GM12878 (cell line): Measurements from ENCODE around the gene UNC5B. TPM values are rescaled to one million over a fixed set of nuclear protein-coding genes. Genes with fewer than 3 reads are reported as not detected.

ENCODE experiments used
- ATAC-seq: fragments of 200-7000 bp; cut with Tn5 transposase; 3 replicates; pipeline ENCODE4 v1.9.1; 2020; ENCODE audit warnings: mild to moderate bottlenecking, moderate library complexity
- BruUV-seq: library from RNA; stranded (reverse); fragments of 400-500 nt; replicated peaks from 2 replicates; lab custom pipeline; 2021; lab: Mats Ljungman, UMichigan
- CTCF ChIA-PET: fragments of 300-600 bp; sonication (Branson Sonifier 250); formaldehyde crosslinking; extraction: SDS; loops from one replicate; lab custom pipeline; 2021; ENCODE audit warnings: inconsistent platforms; lab: Yijun Ruan, JAX
- POLR2A ChIA-PET: fragments of 350-600 bp; formaldehyde crosslinking; extraction: SDS; loops from one replicate; lab custom pipeline; 2021; ENCODE audit warnings: inconsistent platforms; lab: Charles Lee
- RAD21 ChIA-PET: fragments of 300-600 bp; sonication (Branson Sonifier 250); formaldehyde crosslinking; loops from one replicate; lab custom pipeline; 2023; ENCODE audit warnings: antibody characterized with exemption; ENCODE audit not compliant: unreplicated experiment; lab: Charles Lee
- SMC1A ChIA-PET: fragments of 300-600 bp; sonication (Branson Sonifier 250); formaldehyde crosslinking; loops from one replicate; lab custom pipeline; 2023; ENCODE audit not compliant: unreplicated experiment, uncharacterized antibody; lab: Charles Lee
- DNase-seq: peaks from one replicate; pipeline ENCODE4 v3.0.0-alpha.2; 2011; ENCODE audit warnings: low read depth, low spot score
- FAIRE-seq: peaks from 3 replicates; lab custom pipeline; 2011; peaks lifted over from hg19 to GRCh38; lab: Jason Lieb, UNC
- H2AFZ ChIP-seq: 2 replicates; pipeline ENCODE4 v1.6.0; 2011; ENCODE audit warnings: low read depth, low read length, control low read depth; ENCODE audit not compliant: control insufficient read depth
- H3K27ac ChIP-seq: 2 replicates; pipeline ENCODE4 v1.5.1; 2011; ENCODE audit warnings: control low read depth; ENCODE audit not compliant: control insufficient read depth, insufficient read depth
- H3K27me3 ChIP-seq, 2 experiments: replicated peaks in 1 of 2; 2 replicates each; pipeline versions ENCODE4 v1.6.0 to v1.6.1; 2011; ENCODE audit warnings: low read length in 1 of 2; ENCODE audit not compliant: control insufficient read depth in 2 of 2, insufficient read depth in 2 of 2
- H3K36me3 ChIP-seq, 2 experiments: 2 replicates each; pipeline ENCODE4 v1.5.1; 2011; ENCODE audit warnings: low read length in 1 of 2; ENCODE audit not compliant: control insufficient read depth in 2 of 2, insufficient read depth in 2 of 2
- H3K4me1 ChIP-seq: 2 replicates; pipeline ENCODE4 v1.6.1; 2011; ENCODE audit warnings: mild to moderate bottlenecking, low read length, moderate library complexity, mixed read lengths; ENCODE audit not compliant: control insufficient read depth, insufficient read depth
- H3K4me2 ChIP-seq: 2 replicates; pipeline ENCODE4 v1.6.0; 2011; ENCODE audit warnings: control low read depth; ENCODE audit not compliant: control insufficient read depth, insufficient read depth
- H3K4me3 ChIP-seq: fragments of 200-600 bp; sonication (generic); 2 replicates; pipeline ENCODE4 v1.5.1; 2016
- H3K79me2 ChIP-seq: 2 replicates; pipeline ENCODE4 v1.6.0; 2011; ENCODE audit warnings: low read length; ENCODE audit not compliant: control insufficient read depth, insufficient read depth
- H3K9ac ChIP-seq: 2 replicates; pipeline ENCODE4 v1.8.0; 2011; ENCODE audit warnings: low read length, control low read depth, mixed read lengths; ENCODE audit not compliant: control insufficient read depth, insufficient read depth
- H3K9me3 ChIP-seq: replicated peaks from 3 replicates; pipeline ENCODE4 v1.5.1; 2011; ENCODE audit warnings: mild to moderate bottlenecking, low read length; ENCODE audit not compliant: control insufficient read depth, insufficient read depth
- H4K20me1 ChIP-seq: 2 replicates; pipeline ENCODE4 v1.6.0; 2011; ENCODE audit not compliant: control insufficient read depth, insufficient read depth
- ASH2L ChIP-seq: fragments of 300-600, 200-600 bp; sonication (generic); IDR thresholded peaks from 2 replicates; pipeline ENCODE4 v1.6.1; 2017; ENCODE audit warnings: low read depth, mild to moderate bottlenecking, borderline replicate concordance
- BACH1 ChIP-seq: fragments of 450-650 bp; IDR thresholded peaks from 2 replicates; pipeline ENCODE4 v1.6.1; 2017; ENCODE audit warnings: mild to moderate bottlenecking, borderline replicate concordance
- BMI1 ChIP-seq: fragments of 450-650 bp; IDR thresholded peaks from 2 replicates; pipeline ENCODE4 v1.6.1; 2016; ENCODE audit warnings: mild to moderate bottlenecking, moderate library complexity, borderline replicate concordance
- CREB1 ChIP-seq: IDR thresholded peaks from 2 replicates; pipeline ENCODE4 v1.6.1; 2012; ENCODE audit warnings: low read depth, mild to moderate bottlenecking, inconsistent platforms
- EP300 ChIP-seq, 2 experiments: fragments of 150-350 bp in 1 of 2; IDR thresholded peaks; 2 replicates each; pipeline ENCODE4 v1.6.1; 2011 to 2012; ENCODE audit warnings: low read depth in 2 of 2, low read length in 2 of 2, borderline replicate concordance in 1 of 2, improper control_type of control experiment in 1 of 2, inconsistent platforms in 1 of 2; ENCODE audit not compliant: control insufficient read depth in 1 of 2
- ETV6 ChIP-seq, 2 experiments: fragments of 450-650 bp in 1 of 2; IDR thresholded peaks in 1 of 2; conservative IDR thresholded peaks in 1 of 2; 2 replicates each; pipeline ENCODE4 v1.6.1; 2014; ENCODE audit warnings: antibody characterized with exemption in 1 of 2, borderline replicate concordance in 1 of 2, low read depth in 1 of 2, mild to moderate bottlenecking in 1 of 2, moderate library complexity in 1 of 2
- JUNB ChIP-seq: IDR thresholded peaks from 2 replicates; pipeline ENCODE4 v1.6.1; 2016; ENCODE audit warnings: antibody characterized with exemption, mild to moderate bottlenecking
- JUND ChIP-seq: IDR thresholded peaks from 2 replicates; pipeline ENCODE4 v1.6.1; 2012; ENCODE audit warnings: low read depth, mild to moderate bottlenecking, low read length, improper control_type of control experiment, moderate library complexity
- MEF2A ChIP-seq: IDR thresholded peaks from 2 replicates; pipeline ENCODE4 v1.6.1; 2011; ENCODE audit warnings: low read depth, mild to moderate bottlenecking, low read length, moderate library complexity; ENCODE audit not compliant: insufficient read depth
- MTA3 ChIP-seq: IDR thresholded peaks from 2 replicates; pipeline ENCODE4 v1.6.1; 2012; ENCODE audit warnings: low read length, inconsistent platforms, borderline replicate concordance
- RBBP5 ChIP-seq: fragments of 200-600 bp; sonication (generic); conservative IDR thresholded peaks from 2 replicates; pipeline ENCODE4 v1.6.1; 2016
- STAT3 ChIP-seq: IDR thresholded peaks from 2 replicates; pipeline ENCODE4 v1.6.1; 2011; ENCODE audit warnings: low read depth, low read length, improper control_type of control experiment
- YBX1 ChIP-seq: fragments of 450-650 bp; IDR thresholded peaks from 2 replicates; pipeline ENCODE4 v1.6.1; 2016; ENCODE audit warnings: antibody characterized with exemption
- ZNF384 ChIP-seq: IDR thresholded peaks from 2 replicates; pipeline ENCODE4 v1.6.1; 2012; ENCODE audit warnings: low read depth, mild to moderate bottlenecking, low read length, improper control_type of control experiment, borderline replicate concordance
- WGBS: methylation state at CpG from one replicate; pipeline ENCODE4 v1.1.6; 2016; ENCODE audit warnings: low lambda C conversion rate; ENCODE audit not compliant: insufficient replicate concordance, insufficient coverage; ENCODE audit errors: missing lambda C conversion rate; 5-methylcytosine and 5-hydroxymethylcytosine counted together
- in situ Hi-C: fragments of 300-500 bp; cut with MboI; formaldehyde crosslinking; loops from 9 replicates; pipeline ENCODE4 v1.14.3; 2018; ENCODE audit warnings: mixed read lengths
- intact Hi-C: fragments of 100-400 bp; cut with micrococcal nuclease; formaldehyde crosslinking; loops from one replicate; pipeline ENCODE4 v1.14.2; 2022; ENCODE audit not compliant: unreplicated experiment
- polyA plus RNA-seq, 11 experiments: library from polyadenylated mRNA; depleted of rRNA in 4 of 11; unstranded in 6 of 11; stranded (reverse) in 5 of 11; fragments of >200 nt; fragmentation: Nextera tagmentation in 4 of 11; fragmentation: Illumina TruSeq in 1 of 11; extraction: Ambion mirVana in 4 of 11; extraction: Trizol in 1 of 11; gene quantifications; 1 replicate in 1 of 11; 2 replicates in 10 of 11; pipeline versions ENCODE4 v1.2.1 to v1.2.3, GENCODE V29; 2011 to 2016; ENCODE audit warnings: inconsistent platforms in 2 of 11, missing spikeins in 2 of 11, low read depth in 1 of 11
- total RNA-seq, 4 experiments: library from RNA; depleted of rRNA in 3 of 4; stranded (reverse); fragments of >200 nt in 3 of 4; fragmentation: Illumina TruSeq in 1 of 4; extraction: Trizol in 1 of 4; gene quantifications; 2 replicates each; pipeline versions ENCODE4 v1.2.1 to v1.2.3, GENCODE V29; 2013 to 2021
- TF ChIP-seq, protein P1 (sequence below): fragments of 450-650 bp; formaldehyde crosslinking; IDR thresholded peaks from 2 replicates; pipeline ENCODE4 v1.4.0; 2020; ENCODE audit warnings: mild to moderate bottlenecking, moderate library complexity
- TF ChIP-seq, protein P2 (sequence below): IDR thresholded peaks from 2 replicates; pipeline ENCODE4 v1.6.1; 2012; ENCODE audit warnings: low read depth, low read length, improper control_type of control experiment
- TF ChIP-seq, protein P3 (sequence below): fragments of 450-650 bp; IDR thresholded peaks from 2 replicates; pipeline ENCODE4 v1.6.1; 2017; ENCODE audit warnings: mild to moderate bottlenecking, low read depth, inconsistent platforms; ENCODE audit not compliant: poor library complexity, severe bottlenecking

The UNC5B gene
- total and polyA plus RNA-seq, 10 of the 15 experiments (the other 5 are each of a cell fraction or from before 2014, with no cell fraction given): 0.03 to 0.08 TPM; not detected in 8

GRCh38 chr10:71285986-71286385 lies 73.6 kb downstream of the UNC5B start:
- Histone ChIP-seq H3K27me3 (peaks cover 0 to 2% of the 10 kb centered on the region in 2 experiments; a peak in 1 of 4 replicates), H4K20me1 (no peaks in the 10 kb centered on the region), H3K4me3 (no peak overlapping the region), H3K4me2 (no peak overlapping the region), H3K9ac (no peak overlapping the region), H3K79me2 (no peaks in the 10 kb centered on the region), H3K4me1 (no peaks in the 10 kb centered on the region), H3K36me3 (no peaks in the 10 kb centered on the region), H3K27ac (no peak overlapping the region), H2AFZ (no peak overlapping the region), H3K9me3 (no peaks in the 10 kb centered on the region; the same call in 2 of the 3 replicates)
- ChIA-PET CTCF (interaction anchor here (0.8 to 2.8 kb wide), 4 partner anchors 11 to 383 kb away, joined by 3 to 16 read pairs (median 10); no protein-coding TSS in a partner anchor), RAD21 (interaction anchor here (0.6 kb wide), 1 partner anchor 371 kb away, joined by 3 read pairs; no protein-coding TSS in a partner anchor), POLR2A (no interaction called here), SMC1A (interaction anchor here (0.6 kb wide), 1 partner anchor 648 kb away, joined by 3 read pairs; no protein-coding TSS in a partner anchor)
- in situ Hi-C loops (loop anchor here (5.0 kb wide), 1 partner anchor 364 kb away; no protein-coding TSS in a partner anchor), intact Hi-C loops (loop anchor here (2.0 kb wide), 1 partner anchor 383 kb away; no protein-coding TSS in a partner anchor)
- no peak for ATAC-seq
- no TSS peak for BruUV-seq
- DNase-seq: no peak
- 4% methylated on average over 4 of the region's 4 CpGs for WGBS
- no peak for FAIRE-seq
- TF ChIP-seq JUND (no peak), MTA3 (no peak), RBBP5 (no peak), STAT3 (no peak), CREB1 (no peak), JUNB (no peak), ASH2L (no peak), BMI1 (no peak), YBX1 (no peak), ETV6 (conservative IDR thresholded peaks at IDR 0.05 in 1 of 2, IDR thresholded peaks at IDR 0.05 in 1 of 2; ENCODE audit: borderline replicate concordance in 1 of 2, low read depth in 1 of 2) (no peak), MEF2A (no peak), EP300 (IDR thresholded peaks at IDR 0.05; ENCODE audit: borderline replicate concordance in 1 of 2, control insufficient read depth in 1 of 2, low read depth in 2 of 2, low read length in 2 of 2) (no peak), ZNF384 (no peak), BACH1 (no peak)
- TF ChIP-seq, protein P1, sequence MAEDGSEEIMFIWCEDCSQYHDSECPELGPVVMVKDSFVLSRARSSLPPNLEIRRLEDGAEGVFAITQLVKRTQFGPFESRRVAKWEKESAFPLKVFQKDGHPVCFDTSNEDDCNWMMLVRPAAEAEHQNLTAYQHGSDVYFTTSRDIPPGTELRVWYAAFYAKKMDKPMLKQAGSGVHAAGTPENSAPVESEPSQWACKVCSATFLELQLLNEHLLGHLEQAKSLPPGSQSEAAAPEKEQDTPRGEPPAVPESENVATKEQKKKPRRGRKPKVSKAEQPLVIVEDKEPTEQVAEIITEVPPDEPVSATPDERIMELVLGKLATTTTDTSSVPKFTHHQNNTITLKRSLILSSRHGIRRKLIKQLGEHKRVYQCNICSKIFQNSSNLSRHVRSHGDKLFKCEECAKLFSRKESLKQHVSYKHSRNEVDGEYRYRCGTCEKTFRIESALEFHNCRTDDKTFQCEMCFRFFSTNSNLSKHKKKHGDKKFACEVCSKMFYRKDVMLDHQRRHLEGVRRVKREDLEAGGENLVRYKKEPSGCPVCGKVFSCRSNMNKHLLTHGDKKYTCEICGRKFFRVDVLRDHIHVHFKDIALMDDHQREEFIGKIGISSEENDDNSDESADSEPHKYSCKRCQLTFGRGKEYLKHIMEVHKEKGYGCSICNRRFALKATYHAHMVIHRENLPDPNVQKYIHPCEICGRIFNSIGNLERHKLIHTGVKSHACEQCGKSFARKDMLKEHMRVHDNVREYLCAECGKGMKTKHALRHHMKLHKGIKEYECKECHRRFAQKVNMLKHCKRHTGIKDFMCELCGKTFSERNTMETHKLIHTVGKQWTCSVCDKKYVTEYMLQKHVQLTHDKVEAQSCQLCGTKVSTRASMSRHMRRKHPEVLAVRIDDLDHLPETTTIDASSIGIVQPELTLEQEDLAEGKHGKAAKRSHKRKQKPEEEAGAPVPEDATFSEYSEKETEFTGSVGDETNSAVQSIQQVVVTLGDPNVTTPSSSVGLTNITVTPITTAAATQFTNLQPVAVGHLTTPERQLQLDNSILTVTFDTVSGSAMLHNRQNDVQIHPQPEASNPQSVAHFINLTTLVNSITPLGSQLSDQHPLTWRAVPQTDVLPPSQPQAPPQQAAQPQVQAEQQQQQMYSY (CRISPR knock-in tag): no peak
- TF ChIP-seq, protein P2, sequence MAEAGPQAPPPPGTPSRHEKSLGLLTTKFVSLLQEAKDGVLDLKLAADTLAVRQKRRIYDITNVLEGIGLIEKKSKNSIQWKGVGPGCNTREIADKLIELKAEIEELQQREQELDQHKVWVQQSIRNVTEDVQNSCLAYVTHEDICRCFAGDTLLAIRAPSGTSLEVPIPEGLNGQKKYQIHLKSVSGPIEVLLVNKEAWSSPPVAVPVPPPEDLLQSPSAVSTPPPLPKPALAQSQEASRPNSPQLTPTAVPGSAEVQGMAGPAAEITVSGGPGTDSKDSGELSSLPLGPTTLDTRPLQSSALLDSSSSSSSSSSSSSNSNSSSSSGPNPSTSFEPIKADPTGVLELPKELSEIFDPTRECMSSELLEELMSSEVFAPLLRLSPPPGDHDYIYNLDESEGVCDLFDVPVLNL: no peak
- TF ChIP-seq, protein P3, sequence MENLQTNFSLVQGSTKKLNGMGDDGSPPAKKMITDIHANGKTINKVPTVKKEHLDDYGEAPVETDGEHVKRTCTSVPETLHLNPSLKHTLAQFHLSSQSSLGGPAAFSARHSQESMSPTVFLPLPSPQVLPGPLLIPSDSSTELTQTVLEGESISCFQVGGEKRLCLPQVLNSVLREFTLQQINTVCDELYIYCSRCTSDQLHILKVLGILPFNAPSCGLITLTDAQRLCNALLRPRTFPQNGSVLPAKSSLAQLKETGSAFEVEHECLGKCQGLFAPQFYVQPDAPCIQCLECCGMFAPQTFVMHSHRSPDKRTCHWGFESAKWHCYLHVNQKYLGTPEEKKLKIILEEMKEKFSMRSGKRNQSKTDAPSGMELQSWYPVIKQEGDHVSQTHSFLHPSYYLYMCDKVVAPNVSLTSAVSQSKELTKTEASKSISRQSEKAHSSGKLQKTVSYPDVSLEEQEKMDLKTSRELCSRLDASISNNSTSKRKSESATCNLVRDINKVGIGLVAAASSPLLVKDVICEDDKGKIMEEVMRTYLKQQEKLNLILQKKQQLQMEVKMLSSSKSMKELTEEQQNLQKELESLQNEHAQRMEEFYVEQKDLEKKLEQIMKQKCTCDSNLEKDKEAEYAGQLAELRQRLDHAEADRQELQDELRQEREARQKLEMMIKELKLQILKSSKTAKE: no peak
